Activated naive CD8-positive, alpha-beta T cell (primary cell): Measurements from ENCODE around the gene RPA1.

ENCODE experiments used
- H3K27ac Mint-ChIP-seq: one replicate; pipeline ENCODE4 v1.8.0; 2021; ENCODE audit warnings: mixed read lengths
- H3K27me3 Mint-ChIP-seq: one replicate; pipeline ENCODE4 v1.8.0; 2021; ENCODE audit warnings: mixed read lengths
- H3K36me3 Mint-ChIP-seq: one replicate; pipeline ENCODE4 v1.8.0; 2021; ENCODE audit warnings: mixed read lengths
- H3K4me1 Mint-ChIP-seq: one replicate; pipeline ENCODE4 v1.8.0; 2021; ENCODE audit warnings: low read depth, mixed read lengths
- H3K4me3 Mint-ChIP-seq: one replicate; pipeline ENCODE4 v1.8.0; 2021; ENCODE audit warnings: mild to moderate bottlenecking, mixed read lengths
- H3K9me3 Mint-ChIP-seq: one replicate; pipeline ENCODE4 v1.8.0; 2021; ENCODE audit warnings: low read depth, mixed read lengths

The RPA1 gene

DNA sequence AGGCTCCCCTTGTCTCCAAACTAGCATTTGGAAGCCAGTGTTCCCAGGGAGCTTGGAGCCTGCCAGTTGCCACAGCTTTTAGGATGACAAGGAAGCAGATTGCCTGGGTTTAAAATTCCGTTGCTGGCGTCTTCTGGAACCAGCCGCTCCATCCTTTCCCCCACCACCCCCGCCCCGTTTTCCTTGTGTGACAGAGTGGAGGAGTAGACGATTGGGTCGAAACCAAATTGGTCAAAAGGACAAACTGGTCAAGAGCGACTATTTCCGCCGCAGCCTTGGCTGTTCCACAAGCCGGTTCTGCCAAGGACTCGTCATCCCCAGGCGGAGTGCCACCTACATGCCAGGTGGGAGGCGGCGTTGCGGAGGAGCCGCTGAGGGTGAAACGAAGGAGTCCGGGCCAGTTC, 91.1 kb downstream of the RPA1 start:
- H3K4me3 Mint-ChIP-seq = no peak overlapping the region
- H3K4me1 Mint-ChIP-seq = no peaks in the 10 kb centered on the region
- no peaks in the 10 kb centered on the region for H3K27me3 Mint-ChIP-seq
- H3K36me3 Mint-ChIP-seq = no peaks in the 10 kb centered on the region
- no peaks in the 10 kb centered on the region for H3K9me3 Mint-ChIP-seq
- H3K27ac Mint-ChIP-seq = no peak overlapping the region

DNA sequence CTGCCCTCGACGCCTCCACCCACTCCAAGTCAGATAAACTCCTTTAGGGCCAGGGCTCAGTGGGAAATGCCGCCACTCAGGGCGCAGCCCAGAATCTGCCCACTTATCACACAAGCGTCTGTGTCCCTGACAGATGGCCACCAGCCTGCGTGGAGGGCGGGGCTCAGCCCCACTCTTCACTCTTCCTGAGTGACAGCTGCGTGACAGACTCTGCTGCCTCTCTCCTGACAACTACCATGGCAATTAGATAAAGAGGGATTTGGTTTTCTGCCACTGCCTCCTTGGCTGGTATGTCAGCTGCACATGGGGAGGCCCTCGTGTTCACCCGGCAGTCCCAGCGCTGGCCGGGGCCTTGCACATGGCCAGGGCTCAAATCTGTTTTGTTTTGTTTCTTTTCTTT, 99.2 kb downstream of the RPA1 start:
- no peak overlapping the region for H3K27ac Mint-ChIP-seq
- no peaks in the 10 kb centered on the region for H3K9me3 Mint-ChIP-seq
- no peaks in the 10 kb centered on the region for H3K4me1 Mint-ChIP-seq
- H3K4me3 Mint-ChIP-seq = no peak overlapping the region
- H3K27me3 Mint-ChIP-seq = peaks cover 3% of the 10 kb centered on the region
- H3K36me3 Mint-ChIP-seq = no peaks in the 10 kb centered on the region

DNA sequence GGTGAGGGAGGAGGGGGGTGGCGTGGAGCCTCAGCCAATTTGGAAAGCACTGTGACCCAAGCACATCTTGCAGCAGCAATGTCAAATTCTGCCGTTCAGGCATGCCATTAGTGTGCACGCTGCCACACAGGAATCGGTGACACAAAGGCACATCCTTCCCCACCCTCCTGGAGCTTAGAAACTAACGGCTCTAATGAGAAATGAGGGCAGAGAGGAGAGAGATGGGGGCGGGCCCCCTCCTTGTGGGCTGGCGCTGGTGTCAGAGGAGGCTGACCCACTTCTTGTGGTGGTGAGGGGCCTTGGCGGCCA, 100.5 kb downstream of the RPA1 start:
- Mint-ChIP-seq H3K9me3 (no peaks in the 10 kb centered on the region), H3K4me1 (no peaks in the 10 kb centered on the region), H3K27ac (no peak overlapping the region), H3K36me3 (no peaks in the 10 kb centered on the region), H3K4me3 (no peak overlapping the region), H3K27me3 (peaks cover 3% of the 10 kb centered on the region)

DNA sequence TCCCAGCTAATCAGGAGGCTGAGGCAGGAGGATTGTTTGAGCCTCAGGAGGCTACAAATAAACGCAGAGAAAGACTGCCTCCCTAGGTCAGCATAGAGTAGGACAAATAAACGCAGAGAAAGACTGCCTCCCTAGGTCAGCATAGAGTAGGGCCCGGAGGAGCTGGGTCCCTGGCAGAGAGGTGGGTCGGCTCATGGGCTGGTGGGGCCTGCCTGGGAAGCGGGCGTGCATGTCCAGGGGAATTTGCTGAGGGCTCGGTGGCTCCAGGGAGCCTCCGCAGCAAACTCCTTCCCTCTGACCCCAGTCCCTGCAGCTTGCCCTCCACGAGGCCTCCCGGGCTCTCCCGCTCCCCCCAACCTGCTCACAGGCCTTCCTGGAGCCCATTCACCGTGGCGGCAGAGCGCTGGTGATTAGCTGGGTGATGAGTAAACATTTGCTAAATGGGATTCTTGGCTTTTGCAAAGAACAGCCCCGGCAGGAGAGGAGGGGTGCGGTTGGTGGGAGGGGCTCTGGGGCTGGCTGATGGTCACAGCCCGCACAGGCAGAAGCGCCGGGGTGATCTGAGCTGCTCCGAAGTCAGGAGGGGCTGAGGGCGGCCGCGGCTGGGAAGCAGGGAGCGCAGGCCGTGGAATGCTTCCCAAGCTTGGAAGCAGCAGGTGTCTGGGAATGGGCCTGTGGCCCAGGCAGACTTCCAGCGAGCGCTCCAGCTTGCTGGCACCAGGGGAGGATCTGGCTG, 102.2 kb downstream of the RPA1 start:
- H3K9me3 Mint-ChIP-seq = no peaks in the 10 kb centered on the region
- H3K4me3 Mint-ChIP-seq = no peak overlapping the region
- H3K27ac Mint-ChIP-seq = no peak overlapping the region
- H3K4me1 Mint-ChIP-seq = no peaks in the 10 kb centered on the region
- peaks cover 3% of the 10 kb centered on the region for H3K27me3 Mint-ChIP-seq
- no peaks in the 10 kb centered on the region for H3K36me3 Mint-ChIP-seq

DNA sequence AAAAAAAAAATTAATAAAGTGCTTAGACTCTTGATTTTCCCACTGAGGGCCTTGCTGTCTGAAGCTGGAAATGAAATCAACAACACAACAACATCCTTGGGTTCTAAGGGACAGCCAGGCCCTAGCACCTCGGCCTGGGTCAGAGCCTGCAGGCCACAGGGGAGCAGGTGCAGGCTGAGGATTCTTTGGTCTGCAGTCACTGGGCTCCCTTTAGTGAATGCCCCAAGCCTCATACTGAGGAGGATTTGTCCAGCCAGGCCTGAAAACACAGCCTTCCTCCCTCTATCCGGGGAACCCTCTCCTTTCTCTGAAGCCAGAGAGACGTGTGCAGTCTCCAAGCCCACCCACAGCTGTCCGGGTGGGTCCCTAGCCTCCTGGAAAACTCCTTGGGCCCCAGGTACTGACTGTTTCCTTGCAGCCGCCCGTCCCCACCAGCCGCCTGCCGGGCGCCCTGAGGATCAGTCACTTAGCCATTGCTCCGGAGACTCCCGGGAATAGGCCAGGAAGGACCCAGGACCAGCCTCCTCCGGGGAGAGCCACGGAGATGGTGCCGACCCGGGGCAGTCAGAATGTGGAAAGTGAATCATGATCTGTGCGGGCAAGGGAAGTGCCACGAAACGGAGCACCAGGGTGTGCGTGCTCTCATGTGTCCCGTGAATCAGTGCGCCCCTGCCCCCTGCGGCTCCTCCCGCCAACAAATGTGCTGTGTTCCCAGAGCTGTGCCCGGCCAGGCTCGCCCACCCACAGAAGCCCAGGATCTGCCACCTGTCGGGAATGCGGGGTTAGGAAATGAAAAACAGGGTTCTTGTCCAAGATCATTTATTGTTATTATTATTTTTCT, 104.3 kb downstream of the RPA1 start:
- no peaks in the 10 kb centered on the region for H3K4me1 Mint-ChIP-seq
- H3K27ac Mint-ChIP-seq = no peak overlapping the region
- H3K27me3 Mint-ChIP-seq = peaks cover 3% of the 10 kb centered on the region
- no peaks in the 10 kb centered on the region for H3K9me3 Mint-ChIP-seq
- no peaks in the 10 kb centered on the region for H3K36me3 Mint-ChIP-seq
- H3K4me3 Mint-ChIP-seq = no peak overlapping the region

DNA sequence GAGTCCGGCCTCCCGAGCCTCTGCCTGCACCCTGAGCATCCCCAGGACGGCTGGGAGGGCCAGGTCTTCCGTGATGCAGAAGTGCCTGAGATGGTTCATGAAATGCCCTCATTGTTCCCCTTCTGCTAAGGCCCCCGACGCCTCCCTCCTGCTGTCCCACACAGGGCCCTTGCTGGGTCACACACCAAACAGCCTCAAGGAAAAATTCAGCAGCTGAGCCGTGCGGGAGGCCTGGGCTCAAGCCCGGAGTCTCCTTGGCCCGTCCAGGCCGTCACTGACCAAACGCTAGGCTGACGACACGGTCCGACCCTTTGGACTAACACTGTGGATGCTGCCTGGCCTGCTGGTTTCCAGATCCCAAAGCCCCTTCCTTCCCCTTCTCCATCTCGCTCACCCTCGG, 105.1 kb downstream of the RPA1 start:
- H3K4me1 Mint-ChIP-seq = no peaks in the 10 kb centered on the region
- H3K27ac Mint-ChIP-seq = no peak overlapping the region
- H3K27me3 Mint-ChIP-seq = peaks cover 3% of the 10 kb centered on the region
- H3K4me3 Mint-ChIP-seq = no peak overlapping the region
- H3K36me3 Mint-ChIP-seq = no peaks in the 10 kb centered on the region
- H3K9me3 Mint-ChIP-seq = no peaks in the 10 kb centered on the region

DNA sequence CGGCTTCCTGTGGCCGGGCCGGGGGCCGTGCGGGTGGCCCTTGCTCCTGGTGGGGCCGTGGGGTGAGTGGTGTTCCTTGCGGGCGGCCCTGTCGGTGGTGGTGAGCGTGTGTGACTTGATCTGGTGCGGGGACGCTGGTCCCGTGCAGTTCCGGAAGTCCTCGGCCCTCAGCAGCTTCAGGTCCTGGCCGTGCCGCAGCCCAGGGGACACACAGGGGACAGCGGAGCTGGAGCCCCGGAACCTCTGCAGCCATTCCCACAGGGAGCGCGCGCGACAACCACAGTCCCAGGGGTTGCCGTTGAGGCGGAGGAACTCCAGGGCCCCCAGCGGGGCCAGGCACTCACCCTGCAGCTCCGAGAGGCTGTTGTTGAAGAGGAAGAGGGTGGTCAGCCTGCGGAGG, 107.0 kb downstream of the RPA1 start:
- Mint-ChIP-seq H3K27ac (no peak overlapping the region), H3K4me1 (no peaks in the 10 kb centered on the region), H3K36me3 (no peaks in the 10 kb centered on the region), H3K4me3 (no peak overlapping the region), H3K9me3 (no peaks in the 10 kb centered on the region), H3K27me3 (no peaks in the 10 kb centered on the region)

DNA sequence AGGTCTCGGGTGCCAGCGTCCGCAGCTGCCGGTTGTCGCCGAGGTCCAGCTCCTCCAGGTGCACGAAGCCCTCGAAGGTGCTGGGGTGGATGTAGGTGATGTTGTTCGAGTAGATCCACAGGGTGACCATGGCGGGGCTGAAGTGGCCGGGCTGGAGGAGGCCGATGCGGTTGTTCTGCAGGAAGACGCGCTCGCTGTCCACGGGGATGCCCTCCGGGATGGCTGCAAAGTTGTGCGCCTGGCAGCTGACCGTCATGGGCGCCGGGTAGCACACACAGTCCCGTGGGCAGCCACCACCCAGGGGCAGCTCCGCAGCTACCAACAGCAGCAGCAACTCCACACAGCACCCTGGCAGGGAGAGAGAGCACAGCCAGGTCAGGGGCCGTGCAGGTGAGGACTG, 107.7 kb downstream of the RPA1 start:
- H3K36me3 Mint-ChIP-seq = no peaks in the 10 kb centered on the region
- H3K27me3 Mint-ChIP-seq = no peaks in the 10 kb centered on the region
- H3K4me3 Mint-ChIP-seq = no peak overlapping the region
- no peak overlapping the region for H3K27ac Mint-ChIP-seq
- no peaks in the 10 kb centered on the region for H3K4me1 Mint-ChIP-seq
- no peaks in the 10 kb centered on the region for H3K9me3 Mint-ChIP-seq

DNA sequence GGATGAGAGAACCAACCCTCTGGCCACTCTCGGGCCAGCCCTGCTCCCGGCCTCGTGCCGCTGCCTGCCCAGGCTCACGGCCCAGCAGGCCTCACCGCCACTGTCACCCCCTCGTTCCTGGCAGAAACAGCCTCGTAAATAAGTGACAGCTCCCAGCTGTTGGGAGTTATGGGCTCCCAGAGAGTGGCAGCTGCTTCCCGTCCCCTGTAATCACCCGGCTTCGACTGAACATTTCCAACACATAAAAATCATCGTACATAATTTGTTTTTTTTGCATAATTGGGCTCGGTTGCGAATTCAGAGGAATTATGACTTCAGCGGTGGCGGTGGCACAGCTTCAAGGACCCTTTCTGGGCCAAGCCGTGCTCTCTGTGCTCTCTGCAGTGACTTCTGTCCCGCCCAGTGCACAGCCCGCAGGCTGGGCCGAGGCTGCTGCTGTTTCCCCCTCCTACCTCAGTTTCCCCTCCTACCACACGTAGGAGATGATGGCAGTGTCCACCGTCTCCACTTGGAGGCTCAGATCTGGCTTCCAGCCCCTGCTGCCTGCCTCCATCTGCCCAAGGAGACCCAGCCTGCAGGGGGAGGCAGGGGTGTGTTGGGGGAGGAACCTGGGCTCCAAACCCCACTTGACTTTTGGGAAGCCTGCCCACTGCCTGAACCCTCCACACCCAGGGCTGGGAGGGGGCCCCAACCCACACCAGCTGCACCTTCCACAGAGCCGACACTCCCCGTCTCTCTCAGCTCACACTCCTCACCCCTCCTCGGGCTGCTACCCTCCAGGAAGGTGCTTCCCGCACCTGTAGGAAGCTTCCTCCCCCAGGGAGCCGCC, 110.4 kb downstream of the RPA1 start:
- no peaks in the 10 kb centered on the region for H3K9me3 Mint-ChIP-seq
- no peaks in the 10 kb centered on the region for H3K27me3 Mint-ChIP-seq
- H3K36me3 Mint-ChIP-seq = no peaks in the 10 kb centered on the region
- H3K27ac Mint-ChIP-seq = no peak overlapping the region
- H3K4me3 Mint-ChIP-seq = no peak overlapping the region
- no peaks in the 10 kb centered on the region for H3K4me1 Mint-ChIP-seq

DNA sequence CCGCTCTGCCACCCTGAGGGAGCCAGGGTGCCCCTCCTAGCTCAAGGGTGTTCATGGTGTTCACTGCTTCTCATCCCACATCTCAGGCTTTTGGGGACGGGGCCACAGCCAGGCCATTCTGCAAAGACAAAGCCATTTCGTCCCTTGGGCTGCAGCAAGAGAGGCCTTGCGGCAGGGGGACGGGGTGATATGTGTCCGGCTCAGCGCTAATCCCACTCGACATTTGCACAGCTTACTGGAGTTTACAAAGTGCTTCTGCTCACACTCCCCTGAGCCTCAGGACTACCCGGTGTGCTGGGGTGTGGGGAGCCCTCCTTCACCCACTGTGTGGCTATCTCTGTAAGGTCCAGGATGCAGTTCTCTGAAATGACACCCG, 111.0 kb downstream of the RPA1 start:
- Mint-ChIP-seq H3K27ac (no peak overlapping the region), H3K4me3 (no peak overlapping the region), H3K4me1 (no peaks in the 10 kb centered on the region), H3K27me3 (no peaks in the 10 kb centered on the region), H3K36me3 (no peaks in the 10 kb centered on the region), H3K9me3 (no peaks in the 10 kb centered on the region)

DNA sequence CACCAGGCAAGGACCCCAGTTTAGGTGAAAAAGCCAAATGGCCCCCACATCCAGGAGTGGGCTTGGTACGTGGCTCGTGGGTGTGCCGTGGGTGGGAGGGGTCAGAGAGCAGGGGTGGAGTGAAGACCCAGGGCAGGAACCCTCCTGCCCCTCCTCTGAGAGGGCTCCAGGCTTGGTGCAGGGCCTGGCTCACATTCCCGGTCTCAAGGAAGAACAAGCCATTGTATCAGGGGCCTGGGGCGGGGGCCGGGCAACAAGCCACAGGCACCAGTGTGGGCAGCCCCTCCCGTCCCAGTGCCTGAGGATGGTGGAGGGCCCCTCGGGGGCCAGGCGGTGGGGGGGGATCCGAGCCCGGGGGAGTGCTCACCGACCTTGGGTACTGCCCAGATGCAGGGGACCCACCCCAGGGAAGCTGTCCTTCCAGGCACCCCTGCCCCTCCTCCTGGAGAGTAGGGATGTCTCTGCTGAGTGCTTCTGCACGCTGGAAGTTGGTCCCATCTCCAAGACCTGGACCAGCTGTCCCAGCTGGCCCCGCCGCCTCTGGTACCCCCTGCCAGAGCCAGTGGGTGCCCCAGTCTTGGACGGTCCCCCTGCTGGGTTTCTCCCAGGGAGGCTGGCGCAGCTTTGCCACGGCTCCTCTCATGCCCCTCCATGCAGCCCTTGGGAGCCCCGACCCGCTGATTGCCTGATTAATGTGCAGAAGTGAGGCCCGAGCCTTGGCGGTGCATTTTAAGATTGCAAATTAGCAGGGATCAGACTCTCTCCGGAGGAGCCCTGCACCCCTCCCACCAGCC, 111.7 kb downstream of the RPA1 start:
- no peaks in the 10 kb centered on the region for H3K27me3 Mint-ChIP-seq
- no peak overlapping the region for H3K4me3 Mint-ChIP-seq
- H3K27ac Mint-ChIP-seq = no peak overlapping the region
- H3K9me3 Mint-ChIP-seq = no peaks in the 10 kb centered on the region
- no peaks in the 10 kb centered on the region for H3K4me1 Mint-ChIP-seq
- H3K36me3 Mint-ChIP-seq = no peaks in the 10 kb centered on the region

DNA sequence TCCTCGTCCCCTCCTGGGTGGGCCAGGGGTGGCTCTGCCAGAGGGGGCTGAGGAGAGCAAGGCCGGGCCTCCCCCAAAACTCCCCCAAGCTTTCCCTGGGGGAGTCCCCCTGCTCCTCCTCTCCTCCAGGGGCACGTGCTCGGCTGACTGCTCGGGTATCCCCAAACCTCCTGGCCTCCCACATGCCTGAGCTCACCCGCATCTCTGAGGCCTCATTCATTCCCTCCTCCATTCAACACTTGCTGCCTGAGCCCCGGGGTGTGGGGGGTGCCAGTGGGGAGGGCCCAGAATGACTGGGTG, 112.2 kb downstream of the RPA1 start:
- Mint-ChIP-seq H3K27ac (no peak overlapping the region), H3K4me1 (no peaks in the 10 kb centered on the region), H3K36me3 (no peaks in the 10 kb centered on the region), H3K9me3 (no peaks in the 10 kb centered on the region), H3K4me3 (no peak overlapping the region), H3K27me3 (no peaks in the 10 kb centered on the region)

DNA sequence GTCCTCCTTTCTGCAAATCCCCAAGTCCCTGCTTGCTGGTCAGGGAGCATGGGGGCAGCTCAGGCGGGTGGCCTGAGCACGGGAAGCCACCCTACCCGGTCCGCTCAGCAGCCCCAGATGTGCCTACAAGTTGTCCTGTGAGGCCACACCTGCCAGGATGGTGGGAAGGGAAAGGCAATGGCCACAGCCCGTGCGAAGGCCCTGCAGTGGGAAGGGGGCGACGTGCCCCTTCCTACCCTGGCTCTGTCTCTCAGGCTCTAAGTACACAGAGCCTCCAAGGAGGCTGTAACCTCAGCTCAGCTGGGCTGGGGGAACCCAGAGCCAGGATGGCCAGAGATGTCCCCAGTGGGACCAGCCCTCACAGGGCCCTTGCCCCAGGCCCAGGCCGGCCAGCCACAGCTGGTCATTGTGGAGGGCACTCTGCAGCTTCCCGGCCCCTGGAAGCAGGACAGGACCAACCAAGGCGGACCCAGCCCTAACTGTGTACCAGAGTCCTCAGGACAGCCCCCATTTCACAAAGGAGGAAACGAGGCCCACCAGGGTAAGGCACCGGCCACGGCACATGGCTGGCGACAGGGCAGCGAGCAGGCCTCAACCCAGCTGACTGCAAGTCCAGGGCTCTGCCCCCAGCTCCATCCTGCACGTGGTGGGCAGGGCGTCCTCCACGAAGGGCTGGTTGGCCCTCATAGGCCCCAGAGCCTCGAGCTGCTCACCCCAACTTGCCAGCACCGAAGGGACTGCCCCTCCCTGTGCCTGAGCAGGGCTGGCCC, 113.0 kb downstream of the RPA1 start:
- no peaks in the 10 kb centered on the region for H3K9me3 Mint-ChIP-seq
- no peaks in the 10 kb centered on the region for H3K27me3 Mint-ChIP-seq
- no peak overlapping the region for H3K4me3 Mint-ChIP-seq
- no peaks in the 10 kb centered on the region for H3K4me1 Mint-ChIP-seq
- no peaks in the 10 kb centered on the region for H3K36me3 Mint-ChIP-seq
- H3K27ac Mint-ChIP-seq = no peak overlapping the region

DNA sequence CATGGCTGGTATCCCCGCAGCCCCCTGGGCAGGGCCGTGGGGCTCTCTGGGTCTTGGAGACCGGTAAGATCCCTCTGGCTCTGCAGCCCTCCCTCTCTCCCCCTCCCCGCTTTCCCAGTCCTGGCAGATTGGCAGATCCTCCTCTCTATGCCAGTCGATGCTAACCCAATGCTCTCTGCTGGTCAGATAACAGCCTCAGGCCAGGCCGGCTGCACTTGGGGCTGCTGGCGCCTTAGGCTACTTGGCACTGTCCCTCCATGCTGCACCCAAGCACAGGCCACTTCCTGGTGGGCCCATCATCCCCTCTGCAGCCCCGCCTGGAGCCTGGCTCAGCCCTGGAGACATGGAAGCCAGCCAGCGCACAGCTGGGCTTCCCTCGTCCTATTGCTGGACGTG, 113.6 kb downstream of the RPA1 start:
- Mint-ChIP-seq H3K27me3 (no peaks in the 10 kb centered on the region), H3K4me1 (no peaks in the 10 kb centered on the region), H3K27ac (no peak overlapping the region), H3K4me3 (no peak overlapping the region), H3K36me3 (no peaks in the 10 kb centered on the region), H3K9me3 (no peaks in the 10 kb centered on the region)
